Measurements from ENCODE around the gene KIRREL3. TPM values are rescaled to one million over a fixed set of nuclear protein-coding genes. Genes with fewer than 3 reads are reported as not detected.

The KIRREL3 gene
- total RNA-seq, 2 donors from 2014 or later = 0.61 to 0.64 TPM

DNA sequence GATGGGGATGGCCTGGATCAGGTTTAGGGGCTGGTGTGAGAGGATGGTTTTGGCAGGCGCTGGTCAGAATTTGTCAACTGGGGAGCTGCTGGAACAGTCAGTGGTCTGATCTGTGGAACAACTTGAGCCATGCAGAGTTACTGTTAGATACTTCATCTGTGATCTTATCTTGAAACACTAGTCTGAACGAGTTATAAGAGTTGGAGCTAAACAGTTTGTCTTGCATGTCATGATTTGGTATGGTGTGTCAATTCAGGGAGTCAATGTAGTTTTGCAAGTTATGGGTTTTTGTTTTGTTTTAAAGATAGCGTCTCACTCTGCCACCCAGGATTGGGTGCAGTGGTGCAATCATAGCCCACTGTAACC is 591.0 kb downstream of the KIRREL3 start:
- TF ChIP-seq, protein P1, sequence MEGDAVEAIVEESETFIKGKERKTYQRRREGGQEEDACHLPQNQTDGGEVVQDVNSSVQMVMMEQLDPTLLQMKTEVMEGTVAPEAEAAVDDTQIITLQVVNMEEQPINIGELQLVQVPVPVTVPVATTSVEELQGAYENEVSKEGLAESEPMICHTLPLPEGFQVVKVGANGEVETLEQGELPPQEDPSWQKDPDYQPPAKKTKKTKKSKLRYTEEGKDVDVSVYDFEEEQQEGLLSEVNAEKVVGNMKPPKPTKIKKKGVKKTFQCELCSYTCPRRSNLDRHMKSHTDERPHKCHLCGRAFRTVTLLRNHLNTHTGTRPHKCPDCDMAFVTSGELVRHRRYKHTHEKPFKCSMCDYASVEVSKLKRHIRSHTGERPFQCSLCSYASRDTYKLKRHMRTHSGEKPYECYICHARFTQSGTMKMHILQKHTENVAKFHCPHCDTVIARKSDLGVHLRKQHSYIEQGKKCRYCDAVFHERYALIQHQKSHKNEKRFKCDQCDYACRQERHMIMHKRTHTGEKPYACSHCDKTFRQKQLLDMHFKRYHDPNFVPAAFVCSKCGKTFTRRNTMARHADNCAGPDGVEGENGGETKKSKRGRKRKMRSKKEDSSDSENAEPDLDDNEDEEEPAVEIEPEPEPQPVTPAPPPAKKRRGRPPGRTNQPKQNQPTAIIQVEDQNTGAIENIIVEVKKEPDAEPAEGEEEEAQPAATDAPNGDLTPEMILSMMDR (IDR thresholded peaks at IDR 0.05) = no peak
- Histone ChIP-seq H3K36me3 (peaks cover 6% of the 10 kb centered on the region), H3K27ac (no peak overlapping the region)

DNA sequence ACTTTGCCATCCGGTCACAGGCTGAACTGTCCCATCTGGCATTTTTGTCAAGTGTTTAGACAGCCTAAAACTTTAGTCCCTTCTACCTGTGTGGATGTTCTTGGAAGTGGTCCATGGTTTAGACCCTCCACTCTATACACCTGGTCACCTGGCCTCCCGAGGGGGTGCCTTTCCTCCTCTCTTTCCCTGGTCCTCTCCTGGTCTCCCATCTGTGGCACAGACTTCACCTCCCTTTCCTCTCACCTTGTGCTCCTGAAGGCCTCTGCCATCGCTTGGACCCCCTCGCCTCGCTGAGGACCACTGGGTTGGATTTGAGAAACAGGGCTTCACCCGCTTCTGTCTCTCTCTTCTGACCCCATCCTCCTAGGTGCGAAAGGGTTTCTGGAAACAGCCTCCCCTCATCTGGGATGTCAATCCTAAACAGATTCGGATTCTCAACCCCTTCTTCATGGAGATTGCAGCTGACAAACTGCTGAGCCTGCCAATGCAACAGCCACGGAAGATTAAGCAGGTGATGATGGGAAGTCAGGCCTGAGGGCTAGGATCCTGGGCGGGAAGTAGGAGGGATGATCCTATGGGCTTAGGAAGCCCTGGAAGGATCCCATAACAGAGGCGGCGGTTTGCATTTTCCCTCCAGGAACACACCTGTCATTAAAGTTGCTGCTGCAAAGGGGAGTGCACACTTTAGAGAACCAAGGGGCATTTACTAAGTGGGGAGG is 591.5 kb downstream of the KIRREL3 start:
- intact Hi-C loops (cut with DNase I) = no loop called here
- TF ChIP-seq, protein P1 (IDR thresholded peaks at IDR 0.05) = no peak
- H3K27ac ChIP-seq = no peak overlapping the region

More for the DNA sequence above, 591.0 kb downstream of the KIRREL3 start:
- no peak overlapping the region for H3K9ac ChIP-seq (ENCODE audit: low read depth in 2 of 2, low read length in 2 of 2)
- no peaks in the 10 kb centered on the region for H3K9me3 ChIP-seq
- no peaks in the 10 kb centered on the region for H3K27me3 ChIP-seq
- no peak for DNase-seq
- H3K4me1 ChIP-seq = peaks cover 6% of the 10 kb centered on the region
- intact Hi-C loops (cut with DNase I) = no loop called here
- no peak overlapping the region for H3K4me3 ChIP-seq

DNA sequence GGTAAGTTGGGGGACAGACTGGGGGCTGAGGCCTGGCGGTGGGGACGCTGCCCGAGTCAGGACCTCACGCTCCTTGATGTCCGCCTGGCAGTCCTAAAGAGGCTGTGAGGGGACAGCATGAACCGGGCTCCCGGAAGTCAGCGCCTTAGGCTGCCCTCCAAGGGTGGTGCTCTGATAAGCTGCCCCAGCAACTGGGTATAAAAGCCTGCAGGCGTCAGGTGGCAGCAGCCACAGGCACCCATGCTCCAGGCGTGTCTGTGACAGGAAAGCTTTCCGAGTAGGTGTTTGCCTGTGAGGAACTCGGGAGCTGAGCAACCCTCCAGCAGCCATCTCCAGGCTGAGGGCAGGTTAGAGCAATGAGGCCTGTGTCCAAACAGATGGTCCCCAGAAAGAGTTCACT is 592.1 kb downstream of the KIRREL3 start:
- Histone ChIP-seq H3K27ac (no peak overlapping the region), H3K36me3 (peaks cover 6% of the 10 kb centered on the region), H3K4me1 (peaks cover 6% of the 10 kb centered on the region), H3K9me3 (no peaks in the 10 kb centered on the region), H3K27me3 (no peaks in the 10 kb centered on the region), H3K9ac (ENCODE audit: low read depth in 2 of 2, low read length in 2 of 2) (no peak overlapping the region), H3K4me3 (peak overlapping the region; percentile 37)
- intact Hi-C loops (cut with DNase I) = no loop called here
- no peak for DNase-seq
- TF ChIP-seq, protein P1 (IDR thresholded peaks at IDR 0.05) = no peak

More for the DNA sequence above, 591.5 kb downstream of the KIRREL3 start:
- H3K4me3 ChIP-seq = no peak overlapping the region
- H3K4me1 ChIP-seq = peaks cover 6% of the 10 kb centered on the region
- H3K9ac ChIP-seq (ENCODE audit: low read depth in 2 of 2, low read length in 2 of 2) = no peak overlapping the region
- H3K36me3 ChIP-seq = peaks cover 6% of the 10 kb centered on the region
- no peaks in the 10 kb centered on the region for H3K27me3 ChIP-seq
- no peak for DNase-seq
- H3K9me3 ChIP-seq = no peaks in the 10 kb centered on the region

DNA sequence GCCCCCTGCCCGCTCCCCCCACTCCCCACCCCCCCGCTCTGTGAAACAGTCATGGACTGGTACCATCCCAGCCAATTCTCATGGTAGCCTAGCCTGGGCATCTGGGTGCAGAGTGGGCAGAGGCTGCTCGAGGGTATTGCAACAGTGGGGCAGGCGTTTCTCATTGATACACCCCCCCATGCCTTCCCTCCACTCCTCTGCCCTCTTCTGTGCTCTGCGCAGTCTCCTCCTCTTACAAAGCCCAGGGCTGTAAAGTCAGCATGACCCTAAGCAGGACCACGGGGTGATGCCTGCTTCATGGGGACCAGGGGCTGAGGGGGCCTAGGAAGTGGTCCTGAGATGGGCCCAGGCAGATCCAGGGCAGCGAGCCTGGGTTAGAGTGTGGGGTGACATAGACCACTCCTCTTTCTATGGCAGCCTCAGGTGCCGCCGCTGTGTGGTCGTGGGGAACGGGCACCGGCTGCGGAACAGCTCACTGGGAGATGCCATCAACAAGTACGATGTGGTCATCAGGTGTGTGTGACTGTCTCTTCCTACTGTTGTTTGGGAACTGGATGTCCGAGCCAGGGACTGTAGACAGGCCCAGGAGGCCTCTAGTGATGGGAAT is 592.8 kb downstream of the KIRREL3 start:
- Histone ChIP-seq H3K27ac (no peak overlapping the region), H3K4me1 (peaks cover 8% of the 10 kb centered on the region), H3K36me3 (peaks cover 6% of the 10 kb centered on the region), H3K9ac (ENCODE audit: low read depth in 2 of 2, low read length in 2 of 2) (no peak overlapping the region), H3K4me3 (peak overlapping the region; percentile 37), H3K9me3 (no peaks in the 10 kb centered on the region), H3K27me3 (no peaks in the 10 kb centered on the region)
- intact Hi-C loops (cut with DNase I) = no loop called here
- TF ChIP-seq, protein P1 (IDR thresholded peaks at IDR 0.05) = no peak
- DNase-seq = no peak

DNA sequence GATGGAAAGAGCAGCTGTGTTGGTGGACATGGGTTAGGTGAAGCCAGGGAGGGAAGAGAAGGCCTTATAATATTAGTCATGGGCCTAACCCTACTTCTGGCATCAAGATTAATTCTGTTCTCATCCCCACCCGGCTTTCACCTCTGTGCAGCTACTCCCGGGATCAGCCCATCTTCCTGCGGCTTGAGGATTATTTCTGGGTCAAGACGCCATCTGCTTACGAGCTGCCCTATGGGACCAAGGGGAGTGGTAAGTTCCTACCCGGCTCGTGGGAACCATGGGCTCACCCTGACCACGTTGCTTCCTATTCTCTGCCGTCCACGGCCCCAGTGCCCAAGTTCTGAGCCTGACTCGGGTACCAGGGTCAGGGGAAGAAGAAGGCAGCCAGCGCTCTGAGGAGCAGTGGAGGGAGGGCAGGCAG is 593.5 kb downstream of the KIRREL3 start:
- peak overlapping the region; percentile 37 for H3K4me3 ChIP-seq
- no peaks in the 10 kb centered on the region for H3K27me3 ChIP-seq
- H3K9me3 ChIP-seq = no peaks in the 10 kb centered on the region
- H3K9ac ChIP-seq (ENCODE audit: low read depth in 2 of 2, low read length in 2 of 2) = no peak overlapping the region
- H3K36me3 ChIP-seq = peaks cover 6% of the 10 kb centered on the region
- intact Hi-C loops (cut with DNase I) = no loop called here
- no peak overlapping the region for H3K27ac ChIP-seq
- TF ChIP-seq, protein P1 (IDR thresholded peaks at IDR 0.05) = no peak
- H3K4me1 ChIP-seq = peaks cover 12% of the 10 kb centered on the region
- DNase-seq = no peak
